Liver (tissue), 3 donors: ENCODE results near the gene CAMK1D.

Experiments used
- EGR1 ChIP-seq, 2 donors: IDR thresholded peaks; 2 replicates each; pipeline ENCODE4 v1.6.1; 2016 to 2018; ENCODE audit warnings: antibody characterized with exemption in 2 of 2, low read depth in 2 of 2
- GABPA ChIP-seq, 2 donors: IDR thresholded peaks in 1 of 2; conservative IDR thresholded peaks in 1 of 2; 2 replicates each; pipeline ENCODE4 v1.6.1; 2016; ENCODE audit warnings: antibody characterized with exemption in 2 of 2, mild to moderate bottlenecking in 1 of 2, moderate library complexity in 1 of 2
- JUND ChIP-seq, 2 donors: IDR thresholded peaks; 2 replicates each; pipeline ENCODE4 v1.6.1; 2016; ENCODE audit warnings: antibody characterized with exemption in 2 of 2
- SP1 ChIP-seq: IDR thresholded peaks from 2 replicates; pipeline ENCODE4 v1.6.1; 2018; ENCODE audit warnings: antibody characterized with exemption, mild to moderate bottlenecking
- TAF1 ChIP-seq: conservative IDR thresholded peaks from 2 replicates; pipeline ENCODE4 v1.6.1; 2016; ENCODE audit warnings: antibody characterized with exemption, mild to moderate bottlenecking
- YY1 ChIP-seq: IDR thresholded peaks from 2 replicates; pipeline ENCODE4 v1.6.1; 2016; ENCODE audit warnings: antibody characterized with exemption, mild to moderate bottlenecking
- TF ChIP-seq, protein P1 (sequence below): fragments of 150-350 bp; IDR thresholded peaks from 2 replicates; pipeline ENCODE4 v1.5.1; 2017; ENCODE audit warnings: improper control_type of control experiment, low read depth, low read length; ENCODE audit not compliant: missing input control
- TF ChIP-seq, protein P2 (sequence below): IDR thresholded peaks from 2 replicates; pipeline ENCODE4 v1.6.1; 2016; ENCODE audit warnings: antibody characterized with exemption
- TF ChIP-seq, protein P3 (sequence below): IDR thresholded peaks from 2 replicates; pipeline ENCODE4 v1.6.1; 2016; ENCODE audit warnings: antibody characterized with exemption
- TF ChIP-seq, protein P4 (sequence below): IDR thresholded peaks from 2 replicates; pipeline ENCODE4 v1.6.1; 2016; ENCODE audit warnings: antibody characterized with exemption
- donor health status: healthy.
- donor health status: healthy.

DNA sequence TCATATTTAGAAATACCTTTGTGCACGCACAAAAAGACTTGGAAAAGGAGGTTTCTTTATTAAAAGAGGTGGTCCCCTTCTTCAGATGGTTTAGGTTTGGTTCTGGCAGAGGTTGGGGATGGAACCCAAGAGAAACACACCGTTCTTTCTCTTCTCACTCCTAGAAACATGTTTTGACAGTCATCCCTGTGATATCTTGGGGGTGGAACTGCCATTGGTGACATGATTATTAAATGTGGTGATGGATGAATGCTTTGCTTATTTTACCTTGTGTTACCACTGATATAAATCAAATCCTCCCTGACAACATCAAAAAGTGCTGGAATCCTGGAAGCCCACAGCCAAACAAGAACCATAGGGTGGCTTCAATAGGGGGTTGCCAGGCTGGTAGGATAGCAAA, 505.6 kb downstream of the CAMK1D start:
- no peak for TF ChIP-seq JUND (IDR thresholded peaks at IDR 0.05)
- TF ChIP-seq TAF1 = no peak
- no peak for TF ChIP-seq YY1
- TF ChIP-seq, protein P1, sequence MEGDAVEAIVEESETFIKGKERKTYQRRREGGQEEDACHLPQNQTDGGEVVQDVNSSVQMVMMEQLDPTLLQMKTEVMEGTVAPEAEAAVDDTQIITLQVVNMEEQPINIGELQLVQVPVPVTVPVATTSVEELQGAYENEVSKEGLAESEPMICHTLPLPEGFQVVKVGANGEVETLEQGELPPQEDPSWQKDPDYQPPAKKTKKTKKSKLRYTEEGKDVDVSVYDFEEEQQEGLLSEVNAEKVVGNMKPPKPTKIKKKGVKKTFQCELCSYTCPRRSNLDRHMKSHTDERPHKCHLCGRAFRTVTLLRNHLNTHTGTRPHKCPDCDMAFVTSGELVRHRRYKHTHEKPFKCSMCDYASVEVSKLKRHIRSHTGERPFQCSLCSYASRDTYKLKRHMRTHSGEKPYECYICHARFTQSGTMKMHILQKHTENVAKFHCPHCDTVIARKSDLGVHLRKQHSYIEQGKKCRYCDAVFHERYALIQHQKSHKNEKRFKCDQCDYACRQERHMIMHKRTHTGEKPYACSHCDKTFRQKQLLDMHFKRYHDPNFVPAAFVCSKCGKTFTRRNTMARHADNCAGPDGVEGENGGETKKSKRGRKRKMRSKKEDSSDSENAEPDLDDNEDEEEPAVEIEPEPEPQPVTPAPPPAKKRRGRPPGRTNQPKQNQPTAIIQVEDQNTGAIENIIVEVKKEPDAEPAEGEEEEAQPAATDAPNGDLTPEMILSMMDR = no peak
- TF ChIP-seq SP1 = no peak
- TF ChIP-seq EGR1 (IDR thresholded peaks at IDR 0.05; ENCODE audit: low read depth in 2 of 2) = no peak
- TF ChIP-seq, protein P2, sequence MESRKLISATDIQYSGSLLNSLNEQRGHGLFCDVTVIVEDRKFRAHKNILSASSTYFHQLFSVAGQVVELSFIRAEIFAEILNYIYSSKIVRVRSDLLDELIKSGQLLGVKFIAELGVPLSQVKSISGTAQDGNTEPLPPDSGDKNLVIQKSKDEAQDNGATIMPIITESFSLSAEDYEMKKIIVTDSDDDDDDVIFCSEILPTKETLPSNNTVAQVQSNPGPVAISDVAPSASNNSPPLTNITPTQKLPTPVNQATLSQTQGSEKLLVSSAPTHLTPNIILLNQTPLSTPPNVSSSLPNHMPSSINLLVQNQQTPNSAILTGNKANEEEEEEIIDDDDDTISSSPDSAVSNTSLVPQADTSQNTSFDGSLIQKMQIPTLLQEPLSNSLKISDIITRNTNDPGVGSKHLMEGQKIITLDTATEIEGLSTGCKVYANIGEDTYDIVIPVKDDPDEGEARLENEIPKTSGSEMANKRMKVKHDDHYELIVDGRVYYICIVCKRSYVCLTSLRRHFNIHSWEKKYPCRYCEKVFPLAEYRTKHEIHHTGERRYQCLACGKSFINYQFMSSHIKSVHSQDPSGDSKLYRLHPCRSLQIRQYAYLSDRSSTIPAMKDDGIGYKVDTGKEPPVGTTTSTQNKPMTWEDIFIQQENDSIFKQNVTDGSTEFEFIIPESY = no peak
- TF ChIP-seq, protein P3, sequence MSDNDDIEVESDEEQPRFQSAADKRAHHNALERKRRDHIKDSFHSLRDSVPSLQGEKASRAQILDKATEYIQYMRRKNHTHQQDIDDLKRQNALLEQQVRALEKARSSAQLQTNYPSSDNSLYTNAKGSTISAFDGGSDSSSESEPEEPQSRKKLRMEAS = no peak
- TF ChIP-seq GABPA (IDR thresholded peaks at IDR 0.05 in 1 of 2, conservative IDR thresholded peaks at IDR 0.05 in 1 of 2) = no peak
- TF ChIP-seq, protein P4, sequence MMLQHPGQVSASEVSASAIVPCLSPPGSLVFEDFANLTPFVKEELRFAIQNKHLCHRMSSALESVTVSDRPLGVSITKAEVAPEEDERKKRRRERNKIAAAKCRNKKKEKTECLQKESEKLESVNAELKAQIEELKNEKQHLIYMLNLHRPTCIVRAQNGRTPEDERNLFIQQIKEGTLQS = no peak
